Esophagus muscularis mucosa (tissue), 4 donors: ENCODE data around the gene KCNQ1. TPM values are rescaled to one million over a fixed set of nuclear protein-coding genes. Genes with fewer than 3 reads are reported as not detected.
A peak's percentile ranks its signal among the peaks of the same experiment; 100 is the strongest.

Experiments
- DNase-seq: peaks from one replicate; pipeline ENCODE4 v3.0.0-alpha.2; 2017; ENCODE audit errors: extremely low spot score
- H3K27ac ChIP-seq, 4 donors: fragments of 200-600 bp; sonication (generic); replicated peaks in 1 of 4; 1 replicate in 3 of 4; 2 replicates in 1 of 4; pipeline ENCODE4 v1.5.1; 2016 to 2019; ENCODE audit warnings: mild to moderate bottlenecking in 1 of 4
- H3K27me3 ChIP-seq, 4 donors: fragments of 200-600 bp; sonication (generic); one replicate each; pipeline versions ENCODE4 v1.5.1 to v1.6.0; 2016 to 2019
- H3K36me3 ChIP-seq, 4 donors: fragments of 200-600 bp; sonication (generic); one replicate each; pipeline ENCODE4 v1.5.1; 2016 to 2019
- H3K4me1 ChIP-seq, 4 donors: fragments of 200-600 bp; sonication (generic); one replicate each; pipeline ENCODE4 v1.5.1; 2016 to 2019
- H3K4me3 ChIP-seq, 4 donors: fragments of 200-600 bp; sonication (generic); 1 replicate in 2 of 4; 2 replicates in 2 of 4; pipeline ENCODE4 v1.5.1; 2016 to 2019; ENCODE audit warnings: mild to moderate bottlenecking in 4 of 4, moderate library complexity in 1 of 4
- H3K9me3 ChIP-seq, 4 donors: fragments of 200-600 bp; sonication (generic); 1 replicate in 3 of 4; 2 replicates in 1 of 4; pipeline ENCODE4 v1.5.1; 2016 to 2019
- EP300 ChIP-seq: sonication (generic); formaldehyde crosslinking; IDR thresholded peaks from one replicate; pipeline ENCODE4 v1.6.1; 2017; ENCODE audit warnings: antibody characterized with exemption
- POLR2A ChIP-seq: fragments of 450-650 bp; IDR thresholded peaks from one replicate; pipeline ENCODE4 v1.6.1; 2017; ENCODE audit warnings: antibody characterized with exemption, moderate library complexity, mild to moderate bottlenecking, low read depth
- POLR2AphosphoS5 ChIP-seq, 2 donors: sonication (generic); formaldehyde crosslinking; IDR thresholded peaks; one replicate each; pipeline ENCODE4 v1.6.1; 2017; ENCODE audit warnings: antibody characterized with exemption in 2 of 2
- WGBS: methylation state at CpG from one replicate; pipeline ENCODE4 v1.1.5; 2018; 5-methylcytosine and 5-hydroxymethylcytosine counted together
- intact Hi-C: fragments of 100-400 bp; cut with DNase I; formaldehyde crosslinking; loops from one replicate; pipeline ENCODE4 v1.15.1; 2023
- total RNA-seq, 4 donors: library from RNA; depleted of rRNA; stranded (reverse); fragments of >200 nt; gene quantifications; one replicate each; pipeline versions ENCODE4 v1.1.0 to v1.2.1, GENCODE V29; 2016
- TF ChIP-seq, protein P1 (sequence below), 3 experiments: fragments of 200-600 bp in 2 of 3; fragments of 450-650 bp in 1 of 3; sonication (generic) in 2 of 3; IDR thresholded peaks; one replicate each; pipeline ENCODE4 v1.5.1; 2017 to 2019; ENCODE audit warnings: antibody characterized with exemption in 3 of 3, mild to moderate bottlenecking in 2 of 3, moderate library complexity in 1 of 3

Gene KCNQ1
- total RNA-seq, 4 donors from 2014 or later, result 2.1 to 5.9 (median 4.3) TPM

DNA sequence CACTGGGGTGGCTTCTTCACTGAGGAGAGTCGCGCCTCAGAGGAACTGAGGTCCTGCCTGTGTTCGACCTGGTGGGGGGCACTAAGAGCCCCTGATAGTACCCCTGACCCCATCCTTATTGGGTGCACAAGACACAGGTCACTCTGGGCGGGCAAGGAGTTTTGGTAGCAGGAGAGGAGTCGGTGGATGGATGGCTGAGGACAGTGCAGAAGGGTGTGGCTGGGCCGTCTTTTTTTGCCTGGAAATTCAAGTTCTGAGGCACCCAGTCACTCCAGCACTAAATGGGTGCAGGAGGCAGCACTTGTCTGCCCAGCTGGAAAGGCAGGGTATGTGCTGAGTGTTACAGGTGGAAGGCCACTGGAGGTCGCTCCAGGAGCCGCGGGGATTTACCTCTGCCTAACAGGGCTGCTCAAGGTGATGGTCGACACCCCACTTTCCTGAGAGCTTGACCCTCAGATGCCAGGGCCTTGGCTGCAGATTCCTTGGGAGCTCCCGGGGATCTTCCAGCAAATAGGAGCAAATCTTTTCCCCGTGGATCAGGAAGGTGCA is 43.3 kb upstream of the KCNQ1 start:
- WGBS, result 40% methylated on average over 12 of the region's 12 CpGs
- peaks cover 25 to 39% (median 31%) of the 10 kb centered on the region in 4 donors for H3K4me1 ChIP-seq
- intact Hi-C loops, result no loop called here
- H3K27me3 ChIP-seq, result no peaks in the 10 kb centered on the region
- H3K36me3 ChIP-seq, result peaks cover 24 to 53% (median 47%) of the 10 kb centered on the region in 4 donors
- peak overlapping the region; percentile 91 to 94 (median 93) for H3K27ac ChIP-seq
- H3K9me3 ChIP-seq, result no peaks in the 10 kb centered on the region
- no peak for TF ChIP-seq POLR2AphosphoS5 (IDR thresholded peaks at IDR 0.05)
- TF ChIP-seq, protein P1, sequence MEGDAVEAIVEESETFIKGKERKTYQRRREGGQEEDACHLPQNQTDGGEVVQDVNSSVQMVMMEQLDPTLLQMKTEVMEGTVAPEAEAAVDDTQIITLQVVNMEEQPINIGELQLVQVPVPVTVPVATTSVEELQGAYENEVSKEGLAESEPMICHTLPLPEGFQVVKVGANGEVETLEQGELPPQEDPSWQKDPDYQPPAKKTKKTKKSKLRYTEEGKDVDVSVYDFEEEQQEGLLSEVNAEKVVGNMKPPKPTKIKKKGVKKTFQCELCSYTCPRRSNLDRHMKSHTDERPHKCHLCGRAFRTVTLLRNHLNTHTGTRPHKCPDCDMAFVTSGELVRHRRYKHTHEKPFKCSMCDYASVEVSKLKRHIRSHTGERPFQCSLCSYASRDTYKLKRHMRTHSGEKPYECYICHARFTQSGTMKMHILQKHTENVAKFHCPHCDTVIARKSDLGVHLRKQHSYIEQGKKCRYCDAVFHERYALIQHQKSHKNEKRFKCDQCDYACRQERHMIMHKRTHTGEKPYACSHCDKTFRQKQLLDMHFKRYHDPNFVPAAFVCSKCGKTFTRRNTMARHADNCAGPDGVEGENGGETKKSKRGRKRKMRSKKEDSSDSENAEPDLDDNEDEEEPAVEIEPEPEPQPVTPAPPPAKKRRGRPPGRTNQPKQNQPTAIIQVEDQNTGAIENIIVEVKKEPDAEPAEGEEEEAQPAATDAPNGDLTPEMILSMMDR (IDR thresholded peaks at IDR 0.05), result no peak
- TF ChIP-seq POLR2A, result no peak
- TF ChIP-seq EP300, result no peak
- DNase-seq, result no peak
- peak overlapping the region; percentile 72 to 86 (median 86) for H3K4me3 ChIP-seq

DNA sequence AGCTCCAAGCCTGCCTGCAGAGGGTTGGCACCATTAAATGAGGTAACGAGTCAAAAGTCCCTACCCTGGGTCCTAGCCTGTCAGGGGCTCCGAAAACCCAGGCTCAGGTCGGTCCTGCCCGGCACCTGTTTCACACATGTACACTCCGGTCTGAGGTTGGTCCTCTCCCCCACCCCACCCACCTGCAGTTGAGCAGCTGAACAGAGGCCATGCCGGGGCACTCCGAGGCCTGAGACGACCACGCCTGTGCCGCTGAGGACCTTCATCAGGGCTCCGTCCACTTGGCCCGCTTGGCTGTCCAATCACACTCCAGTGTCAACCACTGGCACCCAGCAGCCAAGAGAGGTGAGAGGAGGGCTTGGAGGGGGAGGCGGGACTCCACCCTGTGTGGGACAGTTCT is 42.7 kb upstream of the KCNQ1 start:
- no peaks in the 10 kb centered on the region for H3K27me3 ChIP-seq
- H3K4me3 ChIP-seq, result peak overlapping the region in 1 of 4 donors; percentile 85
- intact Hi-C loops, result no loop called here
- H3K9me3 ChIP-seq, result no peaks in the 10 kb centered on the region
- H3K27ac ChIP-seq, result peak overlapping the region in 1 of 4 donors; percentile 93
- no peak for DNase-seq
- peaks cover 25 to 39% (median 31%) of the 10 kb centered on the region in 4 donors for H3K4me1 ChIP-seq
- TF ChIP-seq EP300 (no peak), POLR2AphosphoS5 (IDR thresholded peaks at IDR 0.05) (no peak), POLR2A (no peak)
- TF ChIP-seq, protein P1 (IDR thresholded peaks at IDR 0.05), result no peak
- 82% methylated on average over 10 of the region's 13 CpGs for WGBS
- H3K36me3 ChIP-seq, result peaks cover 18 to 47% (median 41%) of the 10 kb centered on the region in 4 donors

DNA sequence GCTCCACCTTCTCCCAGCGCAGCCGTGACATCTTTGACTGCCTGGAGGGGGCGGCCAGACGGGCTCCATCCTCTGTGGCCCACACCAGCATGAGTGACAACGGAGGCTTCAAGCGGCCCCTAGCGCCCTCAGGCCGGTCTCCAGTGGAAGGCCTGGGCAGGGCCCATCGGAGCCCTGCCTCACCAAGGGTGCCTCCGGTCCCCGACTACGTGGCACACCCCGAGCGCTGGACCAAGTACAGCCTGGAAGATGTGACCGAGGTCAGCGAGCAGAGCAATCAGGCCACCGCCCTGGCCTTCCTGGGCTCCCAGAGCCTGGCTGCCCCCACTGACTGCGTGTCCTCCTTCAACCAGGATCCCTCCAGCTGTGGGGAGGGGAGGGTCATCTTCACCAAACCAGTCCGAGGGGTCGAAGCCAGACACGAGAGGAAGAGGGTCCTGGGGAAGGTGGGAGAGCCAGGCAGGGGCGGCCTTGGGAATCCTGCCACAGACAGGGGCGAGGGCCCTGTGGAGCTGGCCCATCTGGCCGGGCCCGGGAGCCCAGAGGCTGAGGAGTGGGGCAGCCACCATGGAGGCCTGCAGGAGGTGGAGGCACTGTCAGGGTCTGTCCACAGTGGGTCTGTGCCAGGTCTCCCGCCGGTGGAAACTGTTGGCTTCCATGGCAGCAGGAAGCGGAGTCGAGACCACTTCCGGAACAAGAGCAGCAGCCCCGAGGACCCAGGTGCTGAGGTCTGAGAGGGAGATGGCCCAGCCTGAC is 41.7 kb upstream of the KCNQ1 start:
- peaks cover 25 to 39% (median 31%) of the 10 kb centered on the region in 4 donors for H3K4me1 ChIP-seq
- peaks cover 16 to 37% (median 32%) of the 10 kb centered on the region in 4 donors for H3K36me3 ChIP-seq
- WGBS, result 85% methylated on average over 14 of the region's 31 CpGs
- H3K9me3 ChIP-seq, result no peaks in the 10 kb centered on the region
- no peak overlapping the region for H3K27ac ChIP-seq
- DNase-seq, result no peak
- no peaks in the 10 kb centered on the region for H3K27me3 ChIP-seq
- no peak for TF ChIP-seq POLR2A
- no peak for TF ChIP-seq POLR2AphosphoS5 (IDR thresholded peaks at IDR 0.05)
- TF ChIP-seq, protein P1 (IDR thresholded peaks at IDR 0.05), result no peak
- TF ChIP-seq EP300, result no peak
- H3K4me3 ChIP-seq, result no peak overlapping the region
- intact Hi-C loops, result no loop called here

DNA sequence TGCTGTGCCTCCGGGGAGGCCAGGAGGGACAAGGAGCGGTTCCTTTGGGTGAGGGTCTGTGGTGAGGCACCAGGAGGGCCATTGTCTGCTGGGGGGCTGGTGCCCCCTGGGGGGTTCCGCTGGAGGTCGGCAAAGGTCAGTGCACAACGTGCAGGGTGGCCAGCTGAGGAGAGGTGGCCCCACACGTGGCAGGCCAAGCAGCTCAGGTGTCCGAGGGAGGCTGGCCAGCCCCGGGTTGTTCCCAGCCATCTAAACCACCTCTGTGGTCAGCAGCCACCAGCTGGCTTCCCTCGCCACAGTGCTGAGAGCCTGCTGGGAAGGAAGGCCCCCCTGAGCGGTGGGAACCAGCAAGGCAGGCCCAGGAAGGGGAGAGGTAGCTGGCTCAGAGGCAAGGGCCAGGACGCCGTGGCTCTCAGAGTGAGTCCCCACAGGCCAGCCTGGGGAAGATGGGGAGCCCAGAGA is 40.0 kb upstream of the KCNQ1 start:
- Histone ChIP-seq H3K27ac (no peak overlapping the region), H3K4me3 (no peak overlapping the region), H3K9me3 (no peaks in the 10 kb centered on the region), H3K36me3 (peaks cover 16 to 26% (median 24%) of the 10 kb centered on the region in 4 donors), H3K27me3 (peaks cover 0 to under 1% (median 0%) of the 10 kb centered on the region in 4 donors), H3K4me1 (peaks cover 15 to 22% (median 18%) of the 10 kb centered on the region in 4 donors)
- TF ChIP-seq, protein P1 (IDR thresholded peaks at IDR 0.05), result no peak
- TF ChIP-seq POLR2AphosphoS5 (IDR thresholded peaks at IDR 0.05) (no peak), POLR2A (no peak), EP300 (no peak)
- intact Hi-C loops, result no loop called here
- WGBS, result 73% methylated on average over 9 of the region's 12 CpGs
- DNase-seq, result no peak
